Measurements from ENCODE around the gene IGFBP4. TPM values are rescaled to one million over a fixed set of nuclear protein-coding genes. Genes with fewer than 3 reads are reported as not detected.

The IGFBP4 gene
- total and polyA plus RNA-seq, 8 donors = 30.2 to 190 (median 65.9) TPM

- intact Hi-C loops (cut with DNase I) = no loop called here
- no peak for TF ChIP-seq CTCF (IDR thresholded peaks at IDR 0.05)
- Histone ChIP-seq H3K27me3 (no peaks in the 10 kb centered on the region), H3K9me3 (no peaks in the 10 kb centered on the region), H3K27ac (no peak overlapping the region), H3K4me1 (no peaks in the 10 kb centered on the region), H3K36me3 (no peaks in the 10 kb centered on the region), H3K4me3 (no peak overlapping the region)
- ATAC-seq (no peak), FAIRE-seq (no peak), DNase-seq (no peak)
- WGBS, 2 donors = 74 to 76% methylated on average over 11 of the region's 11 CpGs
Measured at GRCh38 chr17:40463122-40463550, 19.9 kb downstream of the IGFBP4 start.

GRCh38 chr17:40464392-40464855, 21.2 kb downstream of the IGFBP4 start:
- no peak for TF ChIP-seq CTCF (IDR thresholded peaks at IDR 0.05)
- Histone ChIP-seq H3K9me3 (no peaks in the 10 kb centered on the region), H3K4me1 (no peaks in the 10 kb centered on the region), H3K36me3 (no peaks in the 10 kb centered on the region), H3K27ac (no peak overlapping the region), H3K27me3 (no peaks in the 10 kb centered on the region), H3K4me3 (no peak overlapping the region)
- FAIRE-seq (no peak), DNase-seq (no peak), ATAC-seq (no peak)
- WGBS, 2 donors = 77 to 83% methylated on average over 5 of the region's 5 CpGs
- intact Hi-C loops (cut with DNase I) = no loop called here

GRCh38 chr17:40466298-40466971, 23.2 kb downstream of the IGFBP4 start:
- H3K27me3 ChIP-seq = no peaks in the 10 kb centered on the region
- no peaks in the 10 kb centered on the region for H3K4me1 ChIP-seq
- no peak overlapping the region for H3K27ac ChIP-seq
- no peaks in the 10 kb centered on the region for H3K9me3 ChIP-seq
- FAIRE-seq (no peak), ATAC-seq (no peak), DNase-seq (no peak)
- H3K4me3 ChIP-seq = no peak overlapping the region
- intact Hi-C loops (cut with DNase I) = no loop called here
- 61 to 72% methylated on average over 11 of the region's 11 CpGs for WGBS, 2 donors
- TF ChIP-seq CTCF (IDR thresholded peaks at IDR 0.05) = no peak
- H3K36me3 ChIP-seq = no peaks in the 10 kb centered on the region

- Histone ChIP-seq H3K9me3 (no peaks in the 10 kb centered on the region), H3K36me3 (no peaks in the 10 kb centered on the region), H3K4me3 (no peak overlapping the region), H3K27me3 (no peaks in the 10 kb centered on the region), H3K4me1 (no peaks in the 10 kb centered on the region), H3K27ac (no peak overlapping the region)
- FAIRE-seq (no peak), ATAC-seq (no peak), DNase-seq (no peak)
- no peak for TF ChIP-seq CTCF (IDR thresholded peaks at IDR 0.05)
- intact Hi-C loops (cut with DNase I) = no loop called here
- 77 to 78% methylated on average over 2 of the region's 2 CpGs for WGBS, 2 donors
Measured at GRCh38 chr17:40467281-40467867, 24.1 kb downstream of the IGFBP4 start.

GRCh38 chr17:40468560-40468959, 25.3 kb downstream of the IGFBP4 start:
- no peaks in the 10 kb centered on the region for H3K4me1 ChIP-seq
- no peaks in the 10 kb centered on the region for H3K27me3 ChIP-seq
- DNase-seq (no peak), FAIRE-seq (no peak), ATAC-seq (no peak)
- intact Hi-C loops (cut with DNase I) = no loop called here
- TF ChIP-seq CTCF (IDR thresholded peaks at IDR 0.05) = no peak
- 82 to 92% methylated on average over 7 of the region's 7 CpGs for WGBS, 2 donors
- H3K36me3 ChIP-seq = no peaks in the 10 kb centered on the region
- no peak overlapping the region for H3K4me3 ChIP-seq
- no peaks in the 10 kb centered on the region for H3K9me3 ChIP-seq
- no peak overlapping the region for H3K27ac ChIP-seq

All from pancreas (tissue), 10 donors.